AG04450 (cell line): ENCODE measurements around the gene ISG15. TPM values are rescaled to one million over a fixed set of nuclear protein-coding genes. Genes with fewer than 3 reads are reported as not detected.

Experiments
- CTCF ChIA-PET: fragments of 300-600, 350-600 bp; formaldehyde crosslinking; extraction: SDS; loops from one replicate; lab custom pipeline; 2022; ENCODE audit warnings: antibody characterized with exemption, inconsistent platforms; lab: Charles Lee
- POLR2A ChIA-PET: fragments of 350-600 bp; formaldehyde crosslinking; extraction: SDS; loops from one replicate; lab custom pipeline; 2021; ENCODE audit warnings: antibody characterized with exemption, inconsistent platforms; lab: Yijun Ruan, JAX
- DNase-seq: peaks from one replicate; pipeline ENCODE4 v3.0.0-alpha.2; 2011; ENCODE audit warnings: low read depth, low spot score
- H3K27ac ChIP-seq: one replicate; pipeline ENCODE4 v1.5.1; 2012; ENCODE audit warnings: low read depth, low read length, control low read depth
- H3K27me3 ChIP-seq: one replicate; pipeline ENCODE4 v1.6.0; 2012; ENCODE audit warnings: low read length; ENCODE audit not compliant: control insufficient read depth, insufficient read depth
- H3K4me3 ChIP-seq: 2 replicates; pipeline ENCODE4 v1.5.1; 2011; ENCODE audit warnings: mild to moderate bottlenecking, low read depth, low read length, control low read depth
- H3K9me3 ChIP-seq: 2 replicates; pipeline ENCODE4 v1.5.1; 2012; ENCODE audit warnings: low read length; ENCODE audit not compliant: control insufficient read depth, insufficient read depth
- polyA plus RNA-seq: library from polyadenylated mRNA; depleted of rRNA; stranded (reverse); fragments of >200 nt; gene quantifications from 2 replicates; pipeline ENCODE4 v1.2.3, GENCODE V29; 2011
- TF ChIP-seq, protein P1 (sequence below): IDR thresholded peaks from 2 replicates; pipeline ENCODE4 v1.5.1; 2011; ENCODE audit warnings: low read depth, low read length, control low read depth, inconsistent platforms

The ISG15 gene
- polyA plus RNA-seq, 1 experiment, result 22.4 TPM

DNA sequence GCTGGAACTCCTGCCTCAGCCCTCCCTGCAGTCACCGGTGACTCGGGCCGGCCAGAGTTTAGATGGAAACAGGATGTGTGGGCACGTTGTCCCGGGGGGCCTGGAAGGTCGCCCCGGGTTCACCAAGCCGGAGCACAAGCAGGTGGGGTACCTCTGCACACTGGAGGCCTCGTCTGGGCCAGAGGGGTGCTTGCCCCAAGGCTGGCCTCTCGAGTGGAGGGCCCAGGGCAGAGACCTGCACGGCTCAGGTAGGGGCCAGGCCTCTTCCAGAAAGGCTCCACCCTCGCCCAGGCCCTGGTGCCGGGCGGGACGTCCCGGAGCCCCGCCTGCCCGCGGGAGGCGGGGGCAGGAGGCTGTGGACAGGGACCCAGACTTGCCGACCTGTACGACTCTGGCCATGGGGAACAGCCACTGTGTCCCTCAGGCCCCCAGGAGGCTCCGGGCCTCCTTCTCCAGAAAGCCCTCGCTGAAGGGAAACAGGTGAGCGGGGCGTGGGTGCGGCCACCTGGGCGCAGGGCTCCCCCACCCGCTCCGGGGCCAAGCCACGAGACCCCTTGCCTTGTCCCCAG, 47.1 kb upstream of the ISG15 start, which contains the start of gene PLEKHN1:
TSS of gene PLEKHN1 (plus strand) at position 348 of the 569 bp plus-strand sequence. CDS start at position 398, 50 bp downstream.
- DNase-seq, result no peak
- CTCF ChIA-PET, result interaction anchor here (1.3 to 1.5 kb wide), 2 partner anchors 36 to 62 kb away, joined by 3 to 11 read pairs; no protein-coding TSS in a partner anchor
- peaks cover 13% of the 10 kb centered on the region for H3K27me3 ChIP-seq
- TF ChIP-seq, protein P1, sequence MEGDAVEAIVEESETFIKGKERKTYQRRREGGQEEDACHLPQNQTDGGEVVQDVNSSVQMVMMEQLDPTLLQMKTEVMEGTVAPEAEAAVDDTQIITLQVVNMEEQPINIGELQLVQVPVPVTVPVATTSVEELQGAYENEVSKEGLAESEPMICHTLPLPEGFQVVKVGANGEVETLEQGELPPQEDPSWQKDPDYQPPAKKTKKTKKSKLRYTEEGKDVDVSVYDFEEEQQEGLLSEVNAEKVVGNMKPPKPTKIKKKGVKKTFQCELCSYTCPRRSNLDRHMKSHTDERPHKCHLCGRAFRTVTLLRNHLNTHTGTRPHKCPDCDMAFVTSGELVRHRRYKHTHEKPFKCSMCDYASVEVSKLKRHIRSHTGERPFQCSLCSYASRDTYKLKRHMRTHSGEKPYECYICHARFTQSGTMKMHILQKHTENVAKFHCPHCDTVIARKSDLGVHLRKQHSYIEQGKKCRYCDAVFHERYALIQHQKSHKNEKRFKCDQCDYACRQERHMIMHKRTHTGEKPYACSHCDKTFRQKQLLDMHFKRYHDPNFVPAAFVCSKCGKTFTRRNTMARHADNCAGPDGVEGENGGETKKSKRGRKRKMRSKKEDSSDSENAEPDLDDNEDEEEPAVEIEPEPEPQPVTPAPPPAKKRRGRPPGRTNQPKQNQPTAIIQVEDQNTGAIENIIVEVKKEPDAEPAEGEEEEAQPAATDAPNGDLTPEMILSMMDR, result no peak
- no peak within 1 kb of the TSS for H3K27ac ChIP-seq
- H3K4me3 ChIP-seq, result peak within 1 kb of the TSS; percentile 74
- POLR2A ChIA-PET, result interaction anchor here (0.6 to 1.4 kb wide), 7 partner anchors 10 to 64 kb away, joined by 3 to 12 read pairs (median 5); no protein-coding TSS in a partner anchor
- H3K9me3 ChIP-seq, result peaks cover 6% of the 10 kb centered on the region; the same call in 1 of the 2 replicates

DNA sequence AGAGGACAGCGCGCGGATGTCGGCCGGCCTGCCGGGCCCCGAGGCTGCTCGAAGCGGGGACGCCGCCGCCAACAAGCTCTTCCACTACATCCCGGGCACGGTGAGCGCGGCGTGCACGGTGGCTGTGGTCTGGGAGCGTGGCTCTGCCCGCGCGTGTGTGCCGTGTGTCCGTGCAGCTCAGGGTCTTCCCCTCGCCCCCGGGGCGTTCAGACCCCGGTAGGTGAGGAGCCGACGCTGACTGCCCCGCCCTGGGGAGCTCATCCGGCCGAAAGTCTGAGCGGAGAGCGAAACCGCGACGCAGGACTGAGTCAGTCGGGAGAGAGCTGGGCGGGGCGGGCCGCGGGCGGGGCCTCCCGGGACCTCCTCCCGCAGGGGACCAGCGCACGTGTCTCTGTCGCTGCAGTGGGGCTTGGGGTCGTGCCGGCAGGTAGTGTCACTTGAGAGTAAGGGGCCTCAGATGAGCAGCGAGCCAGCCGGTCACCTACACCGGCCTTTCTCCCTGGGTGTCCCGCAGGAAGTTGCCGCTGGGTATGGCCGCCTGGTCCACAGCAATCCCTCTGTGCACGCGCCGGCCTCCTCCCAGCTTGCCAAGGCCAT, 46.5 kb upstream of the ISG15 start:
- peaks cover 6% of the 10 kb centered on the region; the same call in 1 of the 2 replicates for H3K9me3 ChIP-seq
- ChIA-PET CTCF (interaction anchor here (1.3 to 1.5 kb wide), 2 partner anchors 35 to 62 kb away, joined by 3 to 11 read pairs; no protein-coding TSS in a partner anchor), POLR2A (interaction anchor here (0.6 to 1.4 kb wide), 7 partner anchors 9 to 64 kb away, joined by 3 to 12 read pairs (median 5); no protein-coding TSS in a partner anchor)
- peaks cover 19% of the 10 kb centered on the region for H3K27me3 ChIP-seq
- DNase-seq, result no peak
- TF ChIP-seq, protein P1, result no peak
- peak overlapping the region; percentile 74 for H3K4me3 ChIP-seq
- H3K27ac ChIP-seq, result no peak overlapping the region

DNA sequence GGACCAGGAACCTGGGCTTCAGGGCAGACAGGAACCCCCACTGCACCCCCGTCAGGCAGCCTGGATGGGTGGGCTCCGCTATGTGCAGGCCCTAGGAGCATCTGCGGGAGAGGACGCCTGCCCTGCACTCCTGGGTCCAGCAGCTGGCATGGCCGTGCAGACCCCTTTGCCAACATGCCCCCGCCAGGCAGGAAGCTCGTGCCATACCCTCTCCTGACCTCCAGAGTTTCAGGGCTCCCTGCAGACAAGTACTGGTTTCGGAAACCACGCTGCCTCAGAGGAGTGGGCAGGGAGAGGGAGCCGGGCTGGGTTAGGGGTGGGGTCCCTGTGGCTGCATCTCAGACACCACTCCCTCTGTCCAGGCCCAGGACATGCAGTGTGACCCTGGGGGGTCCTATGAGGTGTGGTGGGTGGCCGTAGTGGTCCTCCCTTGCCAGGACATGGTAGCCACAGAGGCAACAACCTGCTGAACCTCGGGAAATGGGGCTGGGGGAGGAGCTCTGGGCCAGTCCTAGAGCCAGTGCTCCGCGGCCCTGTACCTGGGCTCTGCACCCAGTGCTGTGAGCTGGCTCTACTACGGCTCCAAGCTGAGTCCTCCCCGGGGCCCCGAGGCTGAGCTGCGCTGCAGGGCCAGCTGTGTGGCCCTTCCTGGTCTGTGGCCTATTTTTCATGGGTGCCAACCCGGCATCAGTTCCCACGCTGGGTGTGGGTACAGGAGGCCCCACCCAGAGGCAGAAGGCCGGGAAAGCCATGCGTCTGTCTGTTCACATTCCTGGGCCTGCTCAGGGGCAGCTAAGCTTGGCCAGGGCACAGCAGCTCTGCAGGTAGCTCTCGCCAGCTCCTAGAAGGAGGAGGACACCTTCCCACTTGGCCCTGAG, 45.6 kb upstream of the ISG15 start:
- no peak for DNase-seq
- Histone ChIP-seq H3K27ac (no peak overlapping the region), H3K4me3 (no peak overlapping the region), H3K9me3 (peaks cover 6% of the 10 kb centered on the region; the same call in 1 of the 2 replicates), H3K27me3 (peaks cover 21% of the 10 kb centered on the region)
- TF ChIP-seq, protein P1, result no peak
- ChIA-PET POLR2A (interaction anchor here (1.2 to 1.4 kb wide), 2 partner anchors 8 to 24 kb away, joined by 6 to 12 read pairs; no protein-coding TSS in a partner anchor), CTCF (interaction anchor here (1.3 to 1.5 kb wide), 2 partner anchors 34 to 63 kb away, joined by 3 to 11 read pairs; no protein-coding TSS in a partner anchor)

DNA sequence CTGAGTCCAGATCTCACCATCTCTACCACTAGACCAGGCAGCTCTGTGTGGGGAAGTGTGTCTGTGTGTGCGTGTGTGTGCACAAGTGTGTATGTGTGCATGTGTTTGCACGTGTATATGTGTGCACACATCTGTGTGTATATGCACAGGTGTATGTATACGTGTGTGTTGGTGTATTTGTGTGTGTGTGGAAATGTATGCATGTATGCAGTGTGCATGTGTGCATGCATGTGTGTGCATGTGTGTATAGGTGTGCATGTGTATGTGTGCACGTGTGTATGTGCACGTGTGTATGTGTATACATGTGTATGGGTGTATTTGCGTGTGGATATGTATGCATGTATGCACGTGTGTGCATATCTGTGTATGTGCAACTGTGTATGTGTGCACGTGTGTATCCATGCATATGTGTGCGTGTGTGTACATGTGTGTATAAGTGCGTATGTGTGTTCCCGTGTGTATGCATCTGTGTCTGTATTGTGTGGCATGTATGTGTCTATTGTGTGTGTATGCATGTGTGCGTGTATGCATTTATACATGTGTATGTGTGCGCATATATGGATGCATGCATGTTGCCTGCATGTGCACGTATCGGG, 43.9 kb upstream of the ISG15 start:
- CTCF ChIA-PET, result no interaction called here
- H3K27me3 ChIP-seq, result peaks cover 26% of the 10 kb centered on the region
- POLR2A ChIA-PET, result no interaction called here
- H3K4me3 ChIP-seq, result no peak overlapping the region
- H3K9me3 ChIP-seq, result peaks cover 6% of the 10 kb centered on the region; the same call in 1 of the 2 replicates
- DNase-seq, result no peak
- TF ChIP-seq, protein P1, result no peak
- H3K27ac ChIP-seq, result no peak overlapping the region
